Neuronal stem cell (in vitro differentiated cells): ENCODE data around the gene CSNK1D.

Experiments used
- DNase-seq: peaks from one replicate; pipeline ENCODE4 v3.0.0-alpha.2; 2013; ENCODE audit warnings: low spot score
- H2AFZ ChIP-seq: one replicate; pipeline ENCODE4 v1.6.1; 2013; ENCODE audit warnings: mild to moderate bottlenecking, low read length, inconsistent platforms
- H2AK5ac ChIP-seq: 2 replicates; pipeline ENCODE4 v1.6.1; 2013; ENCODE audit warnings: low read depth, mild to moderate bottlenecking, inconsistent platforms, low read length, moderate library complexity, mixed read lengths
- H2BK120ac ChIP-seq: 2 replicates; pipeline ENCODE4 v1.6.1; 2013; ENCODE audit warnings: low read depth, mild to moderate bottlenecking, inconsistent platforms, low read length, moderate library complexity, mixed read lengths
- H2BK12ac ChIP-seq: one replicate; pipeline ENCODE4 v1.6.1; 2013; ENCODE audit warnings: low read length, inconsistent platforms
- H2BK15ac ChIP-seq: 2 replicates; pipeline ENCODE4 v1.6.1; 2013; ENCODE audit warnings: mild to moderate bottlenecking, low read length, inconsistent platforms, mixed read lengths
- H2BK5ac ChIP-seq: one replicate; pipeline ENCODE4 v1.6.1; 2013; ENCODE audit warnings: inconsistent platforms, mild to moderate bottlenecking, low read length, moderate library complexity
- H3K14ac ChIP-seq: one replicate; pipeline ENCODE4 v1.6.1; 2013; ENCODE audit warnings: low read length, inconsistent platforms
- H3K18ac ChIP-seq: 2 replicates; pipeline ENCODE4 v1.6.1; 2013; ENCODE audit warnings: low read length, inconsistent platforms
- H3K23ac ChIP-seq: 2 replicates; pipeline ENCODE4 v1.6.1; 2013; ENCODE audit warnings: low read depth, mild to moderate bottlenecking, mixed read lengths, low read length, inconsistent platforms; ENCODE audit not compliant: poor library complexity
- H3K27ac ChIP-seq: replicated peaks from 3 replicates; pipeline ENCODE4 v1.5.1; 2013; ENCODE audit warnings: low read length, inconsistent platforms
- H3K27me3 ChIP-seq, 3 experiments: 2 replicates each; pipeline ENCODE4 v1.6.1; 2013; ENCODE audit warnings: low read length in 3 of 3, mild to moderate bottlenecking in 2 of 3, inconsistent platforms in 1 of 3, low read depth in 1 of 3, mixed read lengths in 1 of 3, moderate library complexity in 1 of 3; ENCODE audit not compliant: control insufficient read depth in 3 of 3, insufficient read depth in 3 of 3
- H3K36me3 ChIP-seq, 2 donors: replicated peaks in 1 of 2; 2 replicates each; pipeline ENCODE4 v1.6.1; 2013; ENCODE audit warnings: low read length in 2 of 2; ENCODE audit not compliant: control insufficient read depth in 2 of 2, insufficient read depth in 2 of 2
- H3K4ac ChIP-seq: 2 replicates; pipeline ENCODE4 v1.6.1; 2013; ENCODE audit warnings: inconsistent platforms, mild to moderate bottlenecking, low read length, moderate library complexity
- H3K4me1 ChIP-seq, 2 donors: 1 replicate in 1 of 2; 2 replicates in 1 of 2; pipeline ENCODE4 v1.6.1; 2013; ENCODE audit warnings: low read length in 2 of 2, low read depth in 1 of 2; ENCODE audit not compliant: control insufficient read depth in 2 of 2, insufficient read depth in 1 of 2
- H3K4me2 ChIP-seq: one replicate; pipeline ENCODE4 v1.6.1; 2013; ENCODE audit warnings: mild to moderate bottlenecking, low read length, inconsistent platforms; ENCODE audit not compliant: insufficient read depth, poor library complexity, severe bottlenecking
- H3K4me3 ChIP-seq, 2 donors: 2 replicates each; pipeline ENCODE4 v1.5.1; 2013; ENCODE audit warnings: low read length in 2 of 2, mild to moderate bottlenecking in 2 of 2, inconsistent platforms in 1 of 2, moderate library complexity in 1 of 2
- H3K79me1 ChIP-seq: one replicate; pipeline ENCODE4 v1.6.1; 2013; ENCODE audit warnings: low read depth, mild to moderate bottlenecking, inconsistent platforms, low read length, moderate library complexity
- H3K9ac ChIP-seq: one replicate; pipeline ENCODE4 v1.6.1; 2013; ENCODE audit warnings: mild to moderate bottlenecking, low read depth, low read length, inconsistent platforms; ENCODE audit not compliant: poor library complexity
- H3K9me3 ChIP-seq, 2 donors: replicated peaks in 1 of 2; 2 replicates each; pipeline versions ENCODE3 to v1.6.1; 2013; ENCODE audit warnings: low read length in 2 of 2, mild to moderate bottlenecking in 2 of 2, inconsistent platforms in 1 of 2, low read depth in 1 of 2, mixed read lengths in 1 of 2, moderate library complexity in 1 of 2; ENCODE audit not compliant: control insufficient read depth in 2 of 2, insufficient read depth in 1 of 2
- H4K8ac ChIP-seq: one replicate; pipeline ENCODE4 v1.6.1; 2013; ENCODE audit warnings: low read depth, mild to moderate bottlenecking, inconsistent platforms, low read length, moderate library complexity
- H4K91ac ChIP-seq: one replicate; pipeline ENCODE4 v1.6.1; 2013; ENCODE audit warnings: low read length, low read depth, mild to moderate bottlenecking, inconsistent platforms; ENCODE audit not compliant: poor library complexity
- WGBS, 2 donors: extraction: QIAGEN DNeasy Blood & Tissue Kit; methylation state at CpG; one replicate each; pipeline ENCODE4 v1.1.7; 2013; ENCODE audit warnings: missing lambda C conversion rate in 2 of 2, mixed read lengths in 1 of 2; ENCODE audit not compliant: insufficient read length in 2 of 2, insufficient replicate concordance in 1 of 2; ENCODE audit errors: extremely low coverage in 2 of 2; 5-methylcytosine and 5-hydroxymethylcytosine counted together

CSNK1D gene

GRCh38 chr17:82224666-82225065 is 48.8 kb downstream of the CSNK1D start:
- Histone ChIP-seq H2BK15ac (no peak overlapping the region), H3K9ac (no peak overlapping the region), H3K27ac (no peak overlapping the region), H3K4me1 (peaks cover 2 to 5% of the 10 kb centered on the region in 2 donors), H4K8ac (no peak overlapping the region), H2BK120ac (no peak overlapping the region), H3K79me1 (no peaks in the 10 kb centered on the region), H3K14ac (no peak overlapping the region), H3K4me2 (no peak overlapping the region), H3K27me3 (peaks cover 14 to 38% (median 28%) of the 10 kb centered on the region in 3 experiments), H3K18ac (no peak overlapping the region), H3K4ac (no peak overlapping the region), H3K36me3 (no peaks in the 10 kb centered on the region), H2AK5ac (no peak overlapping the region), H2BK12ac (no peak overlapping the region), H2BK5ac (no peak overlapping the region), H2AFZ (no peak overlapping the region), H4K91ac (peak overlapping the region; percentile 68), H3K23ac (no peak overlapping the region), H3K9me3 (no peaks in the 10 kb centered on the region), H3K4me3 (no peak overlapping the region)
- WGBS, 2 donors, result no CpG with 5 or more reads among the region's 8 CpGs
- no peak for DNase-seq

DNA sequence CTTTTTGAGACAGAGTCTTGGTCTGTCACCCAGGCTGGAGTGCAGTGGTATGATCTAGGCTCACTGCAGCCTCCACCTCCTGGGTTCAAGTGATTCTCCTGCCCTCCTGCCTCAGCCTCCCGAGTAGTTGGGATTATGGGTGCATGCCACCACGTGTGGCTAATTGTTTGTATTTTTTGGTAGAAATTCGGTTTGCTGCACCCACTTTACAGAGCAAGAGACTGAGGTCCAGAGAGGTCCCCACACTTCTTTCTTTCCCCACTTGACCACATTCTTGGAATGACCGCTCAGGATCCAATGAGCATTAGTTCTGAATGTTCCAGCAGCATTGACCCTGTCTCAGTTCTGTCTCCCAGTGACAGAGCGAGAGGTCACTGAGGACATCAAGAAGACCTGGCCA is 50.0 kb downstream of the CSNK1D start:
- H3K79me1 ChIP-seq, result no peaks in the 10 kb centered on the region
- H3K9me3 ChIP-seq, result no peaks in the 10 kb centered on the region
- H2BK5ac ChIP-seq, result no peak overlapping the region
- H2BK15ac ChIP-seq, result no peak overlapping the region
- H4K91ac ChIP-seq, result no peak overlapping the region
- peak overlapping the region; percentile 63 for H2BK12ac ChIP-seq
- no peak overlapping the region for H3K4me3 ChIP-seq
- no peak overlapping the region for H3K14ac ChIP-seq
- peaks cover 3 to 29% (median 16%) of the 10 kb centered on the region in 3 experiments for H3K27me3 ChIP-seq
- H3K9ac ChIP-seq, result peak overlapping the region; percentile 50
- no peak overlapping the region for H3K4ac ChIP-seq
- H2AFZ ChIP-seq, result no peak overlapping the region
- no peak overlapping the region for H2BK120ac ChIP-seq
- H3K36me3 ChIP-seq, result no peaks in the 10 kb centered on the region
- H3K27ac ChIP-seq, result no peak overlapping the region
- no peak overlapping the region for H3K4me2 ChIP-seq
- no peak for DNase-seq
- no peak overlapping the region for H4K8ac ChIP-seq
- H2AK5ac ChIP-seq, result no peak overlapping the region
- WGBS, 2 donors, result no CpG with 5 or more reads among the region's 5 CpGs
- no peak overlapping the region for H3K23ac ChIP-seq
- no peak overlapping the region for H3K18ac ChIP-seq
- H3K4me1 ChIP-seq, result peaks cover 2 to 5% of the 10 kb centered on the region in 2 donors

DNA sequence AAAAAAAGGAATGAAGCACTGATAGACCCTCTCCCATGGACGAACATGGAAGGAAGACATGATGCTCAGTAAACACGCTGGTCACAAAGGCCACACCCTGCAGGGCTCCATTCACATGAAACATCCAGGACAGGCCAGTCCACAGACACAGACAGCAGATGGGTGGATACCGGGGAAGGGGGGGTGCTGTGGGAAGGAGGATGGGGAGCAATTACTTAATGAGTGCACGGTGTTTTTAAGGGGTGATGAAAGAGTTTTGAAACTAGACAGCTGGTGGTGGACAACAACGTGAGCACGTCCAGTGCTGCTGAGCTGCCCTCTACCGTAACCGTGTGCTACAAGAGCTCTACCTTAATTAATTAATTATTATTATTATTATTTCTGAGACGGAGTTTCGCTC is 50.7 kb downstream of the CSNK1D start:
- Histone ChIP-seq H3K27me3 (peaks cover 0 to 22% (median 9%) of the 10 kb centered on the region in 3 experiments), H3K36me3 (no peaks in the 10 kb centered on the region), H3K4me3 (no peak overlapping the region), H3K4me2 (no peak overlapping the region), H2BK5ac (no peak overlapping the region), H3K27ac (no peak overlapping the region), H3K18ac (no peak overlapping the region), H2BK15ac (no peak overlapping the region), H3K79me1 (no peaks in the 10 kb centered on the region), H2BK120ac (no peak overlapping the region), H3K9me3 (no peaks in the 10 kb centered on the region), H4K91ac (no peak overlapping the region), H2BK12ac (no peak overlapping the region), H4K8ac (no peak overlapping the region), H3K9ac (no peak overlapping the region), H2AK5ac (no peak overlapping the region), H3K4ac (no peak overlapping the region), H3K23ac (no peak overlapping the region), H2AFZ (no peak overlapping the region), H3K4me1 (peaks cover 2 to 5% of the 10 kb centered on the region in 2 donors), H3K14ac (no peak overlapping the region)
- DNase-seq, result no peak
- no CpG with 5 or more reads among the region's 10 CpGs for WGBS, 2 donors

DNA sequence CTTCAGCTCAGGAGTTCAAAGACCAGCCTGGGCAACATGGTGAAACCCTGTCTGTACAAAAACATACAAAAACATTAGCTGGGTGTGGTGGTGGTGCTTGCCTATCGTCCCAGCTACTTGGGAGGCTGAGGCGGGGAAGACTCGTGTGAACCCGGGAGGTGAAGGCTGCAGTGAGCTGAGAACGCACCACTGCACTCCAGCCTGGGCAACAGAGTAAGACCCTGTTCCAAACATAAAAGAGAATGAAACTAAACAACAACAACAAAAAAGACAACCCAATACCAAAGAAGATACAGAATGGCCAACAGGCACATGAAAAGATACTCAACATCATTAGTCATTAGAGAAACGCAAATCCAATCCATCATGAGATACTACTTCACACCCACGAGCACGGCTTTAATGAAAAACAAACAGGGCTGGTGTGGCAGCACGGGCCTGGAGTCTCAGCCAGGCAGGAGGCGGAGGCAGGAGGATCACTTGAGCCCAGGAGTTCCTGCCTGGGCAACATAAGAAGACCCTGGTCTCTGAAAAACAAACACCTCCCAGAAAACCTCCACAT is 52.1 kb downstream of the CSNK1D start:
- Histone ChIP-seq H2AFZ (no peak overlapping the region), H3K9ac (no peak overlapping the region), H2BK15ac (no peak overlapping the region), H3K27ac (no peak overlapping the region), H3K4me3 (no peak overlapping the region), H4K8ac (no peak overlapping the region), H3K79me1 (no peaks in the 10 kb centered on the region), H3K23ac (no peak overlapping the region), H3K27me3 (peaks cover 0 to 8% (median 0%) of the 10 kb centered on the region in 3 experiments), H3K14ac (no peak overlapping the region), H2BK120ac (no peak overlapping the region), H2BK12ac (no peak overlapping the region), H4K91ac (no peak overlapping the region), H3K18ac (no peak overlapping the region), H3K4me1 (peaks cover 2 to 13% of the 10 kb centered on the region in 2 donors), H3K4me2 (no peak overlapping the region), H2AK5ac (no peak overlapping the region), H2BK5ac (no peak overlapping the region), H3K9me3 (no peaks in the 10 kb centered on the region), H3K36me3 (no peaks in the 10 kb centered on the region), H3K4ac (no peak overlapping the region)
- DNase-seq, result no peak
- WGBS, 2 donors, result no CpG with 5 or more reads among the region's 10 CpGs
